Epithelial cell of esophagus (primary cell): ENCODE data around the gene ING3.

ENCODE experiments used
- DNase-seq: peaks from one replicate; pipeline ENCODE4 v3.0.0; 2010; ENCODE audit warnings: low read depth
- H3K4me3 ChIP-seq: 2 replicates; pipeline ENCODE4 v1.5.1; 2011; ENCODE audit warnings: mild to moderate bottlenecking, low read length, control low read depth
- CTCF ChIP-seq: IDR thresholded peaks from 2 replicates; pipeline ENCODE4 v1.5.1; 2011; ENCODE audit warnings: low read depth, mild to moderate bottlenecking, low read length, control low read depth, inconsistent platforms; ENCODE audit not compliant: insufficient read depth; ENCODE audit errors: missing control alignments

ING3 gene

GRCh38 chr7:121008816-121009215 is 58.2 kb downstream of the ING3 start:
- TF ChIP-seq CTCF, result no peak
- DNase-seq, result no peak
- no peak overlapping the region for H3K4me3 ChIP-seq

- DNase-seq, result no peak
- H3K4me3 ChIP-seq, result no peak overlapping the region
- no peak for TF ChIP-seq CTCF
These were observed 60.8 kb downstream of the ING3 start for GRCh38 chr7:121011401-121011800.

GRCh38 chr7:121012170-121012874 is 61.7 kb downstream of the ING3 start:
- H3K4me3 ChIP-seq, result no peak overlapping the region
- TF ChIP-seq CTCF, result no peak
- no peak for DNase-seq

- TF ChIP-seq CTCF, result no peak
- no peak overlapping the region for H3K4me3 ChIP-seq
- no peak for DNase-seq
These were observed 62.3 kb downstream of the ING3 start for GRCh38 chr7:121012919-121013318.

- DNase-seq, result no peak
- H3K4me3 ChIP-seq, result no peak overlapping the region
- no peak for TF ChIP-seq CTCF
These were observed 65.0 kb downstream of the ING3 start for GRCh38 chr7:121015560-121015959.

- TF ChIP-seq CTCF, result no peak
- peak; percentile 29 for DNase-seq
These were observed 66.4 kb downstream of the ING3 start for GRCh38 chr7:121016966-121017365.

GRCh38 chr7:121017586-121017985 is 67.0 kb downstream of the ING3 start:
- no peak for TF ChIP-seq CTCF
- no peak for DNase-seq

More at GRCh38 chr7:121016966-121017365, 66.4 kb downstream of the ING3 start:
- H3K4me3 ChIP-seq, result no peak overlapping the region

More at GRCh38 chr7:121017586-121017985, 67.0 kb downstream of the ING3 start:
- no peak overlapping the region for H3K4me3 ChIP-seq
